ENCODE measurements around the gene RRBP1. TPM values are rescaled to one million over a fixed set of nuclear protein-coding genes. Genes with fewer than 3 reads are reported as not detected.
A peak's percentile ranks its signal among the peaks of the same experiment; 100 is the strongest.

Gene RRBP1
- total RNA-seq, 6 donors from 2014 or later = 143 to 256 (median 172) TPM

DNA sequence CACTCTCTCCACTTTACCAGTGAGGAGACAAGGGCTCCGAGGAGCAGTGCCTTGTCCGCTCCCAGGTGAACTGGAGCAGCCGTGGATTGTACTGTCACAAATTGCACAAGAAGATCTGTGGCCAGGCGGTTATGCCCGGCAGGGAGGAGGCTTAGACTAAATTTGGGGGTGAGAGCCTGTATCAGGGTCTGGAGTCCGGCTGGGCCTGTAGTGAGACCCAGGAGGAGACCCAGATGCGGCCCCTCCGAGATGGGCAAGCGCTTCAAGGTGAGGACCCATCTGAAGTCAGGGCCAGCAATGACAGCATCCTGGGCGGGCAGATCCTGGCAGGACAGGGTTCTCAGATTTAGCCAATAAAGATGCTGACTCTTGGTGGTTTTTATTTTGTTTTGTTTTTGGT, 45.3 kb upstream of the RRBP1 start:
- WGBS, 2 donors = 90 to 93% methylated on average over 10 of the region's 10 CpGs
- ATAC-seq (ENCODE audit: low FRiP score in 2 of 2) (no peak), DNase-seq (no peak)
- peaks cover 0 to 5% (median 0%) of the 10 kb centered on the region in 4 donors for H3K4me1 ChIP-seq
- H3K36me3 ChIP-seq = no peaks in the 10 kb centered on the region
- H3K4me3 ChIP-seq = no peak overlapping the region
- no peaks in the 10 kb centered on the region for H3K27me3 ChIP-seq
- H3K9me3 ChIP-seq = no peaks in the 10 kb centered on the region
- TF ChIP-seq EP300 (IDR thresholded peaks at IDR 0.05) (no peak), POLR2AphosphoS5 (IDR thresholded peaks at IDR 0.05) (no peak), POLR2A (IDR thresholded peaks at IDR 0.05) (no peak)
- TF ChIP-seq, protein P1, sequence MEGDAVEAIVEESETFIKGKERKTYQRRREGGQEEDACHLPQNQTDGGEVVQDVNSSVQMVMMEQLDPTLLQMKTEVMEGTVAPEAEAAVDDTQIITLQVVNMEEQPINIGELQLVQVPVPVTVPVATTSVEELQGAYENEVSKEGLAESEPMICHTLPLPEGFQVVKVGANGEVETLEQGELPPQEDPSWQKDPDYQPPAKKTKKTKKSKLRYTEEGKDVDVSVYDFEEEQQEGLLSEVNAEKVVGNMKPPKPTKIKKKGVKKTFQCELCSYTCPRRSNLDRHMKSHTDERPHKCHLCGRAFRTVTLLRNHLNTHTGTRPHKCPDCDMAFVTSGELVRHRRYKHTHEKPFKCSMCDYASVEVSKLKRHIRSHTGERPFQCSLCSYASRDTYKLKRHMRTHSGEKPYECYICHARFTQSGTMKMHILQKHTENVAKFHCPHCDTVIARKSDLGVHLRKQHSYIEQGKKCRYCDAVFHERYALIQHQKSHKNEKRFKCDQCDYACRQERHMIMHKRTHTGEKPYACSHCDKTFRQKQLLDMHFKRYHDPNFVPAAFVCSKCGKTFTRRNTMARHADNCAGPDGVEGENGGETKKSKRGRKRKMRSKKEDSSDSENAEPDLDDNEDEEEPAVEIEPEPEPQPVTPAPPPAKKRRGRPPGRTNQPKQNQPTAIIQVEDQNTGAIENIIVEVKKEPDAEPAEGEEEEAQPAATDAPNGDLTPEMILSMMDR (IDR thresholded peaks at IDR 0.05) = no peak
- no peak overlapping the region for H3K27ac ChIP-seq

DNA sequence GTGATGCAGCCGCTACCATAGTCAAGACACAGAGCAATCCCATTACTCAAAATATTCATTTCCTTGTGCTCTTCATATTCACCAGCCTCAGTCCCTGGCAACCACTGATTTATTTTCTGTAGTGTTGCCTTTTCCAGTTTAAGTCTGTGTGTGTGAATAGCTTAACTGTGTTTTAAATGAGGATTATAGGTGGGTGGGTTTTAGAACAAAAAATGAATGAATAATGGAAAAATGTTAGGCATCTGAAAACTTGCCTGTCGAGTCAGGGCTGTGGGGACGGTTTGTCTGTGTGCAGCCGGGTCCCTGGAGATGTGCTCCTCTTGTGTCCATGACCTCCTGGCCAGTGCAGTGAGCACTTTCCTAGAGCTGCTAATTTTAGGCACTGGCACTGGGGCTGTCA, 44.9 kb upstream of the RRBP1 start:
- TF ChIP-seq POLR2A (IDR thresholded peaks at IDR 0.05) (no peak), POLR2AphosphoS5 (IDR thresholded peaks at IDR 0.05) (no peak), EP300 (IDR thresholded peaks at IDR 0.05) (no peak)
- TF ChIP-seq, protein P1 (IDR thresholded peaks at IDR 0.05) = no peak
- no peak overlapping the region for H3K4me3 ChIP-seq
- no peaks in the 10 kb centered on the region for H3K27me3 ChIP-seq
- ATAC-seq (ENCODE audit: low FRiP score in 2 of 2) (no peak), DNase-seq (no peak)
- no peak overlapping the region for H3K27ac ChIP-seq
- 81 to 87% methylated on average over 4 of the region's 4 CpGs for WGBS, 2 donors
- H3K4me1 ChIP-seq = peaks cover 0 to 5% (median 0%) of the 10 kb centered on the region in 4 donors
- no peaks in the 10 kb centered on the region for H3K36me3 ChIP-seq
- H3K9me3 ChIP-seq = no peaks in the 10 kb centered on the region

DNA sequence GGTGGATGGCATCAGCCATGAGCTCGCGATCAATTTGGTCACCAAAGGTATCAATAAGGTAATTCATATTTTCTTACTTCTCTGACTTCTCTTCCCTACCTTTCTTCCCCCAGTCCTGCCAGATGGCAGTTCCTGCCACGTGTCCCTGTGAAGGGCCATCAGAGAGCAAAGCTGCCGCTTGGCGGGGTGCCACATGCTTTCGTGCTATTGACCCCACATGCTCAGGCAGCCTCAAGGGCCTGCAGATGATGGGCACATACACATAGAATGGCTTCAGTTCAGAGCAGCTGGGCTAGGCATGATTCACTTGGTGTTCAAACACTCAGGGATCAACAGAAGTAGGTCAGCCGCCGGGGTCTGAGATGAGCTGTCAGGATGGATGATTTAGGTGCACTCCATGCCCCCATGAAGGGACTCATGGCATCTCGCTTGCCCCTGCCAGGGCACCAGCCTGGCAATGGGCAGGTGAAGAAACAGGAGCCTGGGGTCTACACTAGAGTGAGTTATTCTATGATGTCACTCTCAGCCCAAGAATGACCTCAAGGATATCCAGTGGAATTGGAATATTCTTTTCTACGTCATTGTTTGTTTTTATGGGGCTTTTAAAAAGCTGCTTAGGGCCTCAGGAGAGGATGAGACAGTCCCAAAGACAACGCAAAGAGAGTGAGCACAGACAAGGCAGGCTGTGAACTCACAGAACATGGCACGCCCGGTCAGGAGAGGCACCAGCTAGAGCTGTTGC, 43.2 kb upstream of the RRBP1 start:
- peak; percentile 49 to 80 for ATAC-seq (ENCODE audit: low FRiP score in 2 of 2)
- H3K27ac ChIP-seq = no peak overlapping the region
- no peaks in the 10 kb centered on the region for H3K27me3 ChIP-seq
- peak in 1 of 2 donors; percentile 51 for TF ChIP-seq POLR2AphosphoS5 (IDR thresholded peaks at IDR 0.05)
- peak in 1 of 4 donors; percentile 69 for TF ChIP-seq EP300 (IDR thresholded peaks at IDR 0.05)
- TF ChIP-seq POLR2A (IDR thresholded peaks at IDR 0.05) = no peak
- H3K36me3 ChIP-seq = no peaks in the 10 kb centered on the region
- DNase-seq = peak; percentile 77 to 93
- H3K4me3 ChIP-seq = no peak overlapping the region
- no peaks in the 10 kb centered on the region for H3K9me3 ChIP-seq
- peaks cover 0 to 11% (median 0%) of the 10 kb centered on the region in 4 donors for H3K4me1 ChIP-seq
- 63 to 71% methylated on average over 13 of the region's 13 CpGs for WGBS, 2 donors

DNA sequence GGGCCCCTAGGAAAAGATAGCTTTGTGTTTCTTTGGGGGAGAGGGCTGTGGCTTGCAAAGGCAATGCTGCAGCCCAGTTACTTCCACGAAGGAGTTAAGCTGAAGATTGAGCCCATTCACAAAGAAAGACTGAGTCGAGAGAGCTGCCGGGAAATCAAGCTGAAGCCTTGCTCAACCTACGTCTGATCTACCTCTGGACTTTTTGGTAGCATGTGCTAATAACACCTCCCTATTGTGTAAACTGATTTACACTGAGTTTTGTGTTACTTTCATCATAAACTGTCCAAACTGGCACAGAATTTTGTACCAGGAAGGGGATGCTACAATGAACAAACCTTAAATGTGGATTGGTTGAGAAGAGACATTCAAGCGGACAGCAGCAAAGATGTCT, 41.3 kb upstream of the RRBP1 start:
- Histone ChIP-seq H3K27ac (no peak overlapping the region), H3K9me3 (no peaks in the 10 kb centered on the region), H3K36me3 (no peaks in the 10 kb centered on the region), H3K27me3 (no peaks in the 10 kb centered on the region), H3K4me3 (no peak overlapping the region), H3K4me1 (peaks cover 0 to 11% (median 0%) of the 10 kb centered on the region in 4 donors)
- WGBS, 2 donors = 81 to 90% methylated on average over 5 of the region's 5 CpGs
- TF ChIP-seq, protein P1 (IDR thresholded peaks at IDR 0.05) = no peak
- TF ChIP-seq EP300 (IDR thresholded peaks at IDR 0.05) = no peak
- TF ChIP-seq POLR2AphosphoS5 (IDR thresholded peaks at IDR 0.05) = no peak
- no peak for TF ChIP-seq POLR2A (IDR thresholded peaks at IDR 0.05)
- ATAC-seq (ENCODE audit: low FRiP score in 2 of 2) = no peak
- no peak for DNase-seq

DNA sequence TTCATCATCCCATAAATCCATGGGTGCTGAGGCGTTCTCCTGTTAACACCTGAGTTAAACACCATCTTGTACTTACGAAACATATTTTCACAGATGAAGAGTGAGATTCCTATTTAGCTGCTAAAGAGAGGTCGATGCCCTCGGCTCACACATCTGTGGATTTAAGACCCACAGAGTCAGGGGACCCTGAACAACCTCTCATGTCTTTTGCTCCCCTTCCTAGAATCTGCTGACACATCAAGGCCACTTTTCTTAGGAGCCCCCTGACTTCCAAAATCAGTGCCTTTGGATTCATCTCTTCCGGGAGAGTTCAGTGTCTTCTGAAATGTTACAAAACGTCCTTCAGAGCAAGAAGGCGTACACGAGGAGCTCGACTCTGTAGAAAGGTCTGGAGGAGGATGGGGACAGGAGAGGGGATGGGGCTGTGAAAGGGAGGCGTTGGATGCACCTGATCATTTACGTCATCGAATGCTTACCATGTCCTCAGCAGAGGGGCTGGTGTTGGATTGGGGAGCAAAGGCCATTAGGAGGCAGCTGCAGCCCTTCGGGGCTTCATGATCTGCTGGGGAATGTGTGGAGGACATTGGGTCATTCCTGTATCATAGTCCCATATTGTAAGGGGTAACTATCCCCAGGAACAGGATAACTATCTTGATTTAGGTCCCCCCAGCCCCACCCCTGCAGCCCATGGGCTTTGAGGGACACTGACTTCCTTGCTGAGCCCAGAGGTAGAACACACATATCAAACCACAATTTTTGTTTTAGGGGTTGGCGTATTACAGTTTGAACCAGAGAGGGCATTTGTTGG, 40.7 kb upstream of the RRBP1 start:
- ATAC-seq (ENCODE audit: low FRiP score in 2 of 2) = no peak
- TF ChIP-seq POLR2A (IDR thresholded peaks at IDR 0.05) (no peak), EP300 (IDR thresholded peaks at IDR 0.05) (no peak), POLR2AphosphoS5 (IDR thresholded peaks at IDR 0.05) (no peak)
- TF ChIP-seq, protein P1 (IDR thresholded peaks at IDR 0.05) = no peak

More for the DNA sequence above, 40.7 kb upstream of the RRBP1 start:
- H3K36me3 ChIP-seq = no peaks in the 10 kb centered on the region
- H3K4me1 ChIP-seq = peaks cover 0 to 11% (median 0%) of the 10 kb centered on the region in 4 donors
- no peak for DNase-seq
- 89 to 90% methylated on average over 14 of the region's 14 CpGs for WGBS, 2 donors
- H3K27me3 ChIP-seq = no peaks in the 10 kb centered on the region
- H3K27ac ChIP-seq = no peak overlapping the region
- H3K9me3 ChIP-seq = no peaks in the 10 kb centered on the region
- H3K4me3 ChIP-seq = no peak overlapping the region
